HG03439 (cell line): ENCODE measurements around the gene RGS13.

ENCODE experiments used
- ATAC-seq: cut with Tn5 transposase; IDR thresholded peaks from one replicate; pipeline ENCODE4 v1.9.1; 2021; ENCODE audit warnings: mild to moderate bottlenecking, moderate library complexity; ENCODE audit not compliant: unreplicated experiment

RGS13 gene

DNA sequence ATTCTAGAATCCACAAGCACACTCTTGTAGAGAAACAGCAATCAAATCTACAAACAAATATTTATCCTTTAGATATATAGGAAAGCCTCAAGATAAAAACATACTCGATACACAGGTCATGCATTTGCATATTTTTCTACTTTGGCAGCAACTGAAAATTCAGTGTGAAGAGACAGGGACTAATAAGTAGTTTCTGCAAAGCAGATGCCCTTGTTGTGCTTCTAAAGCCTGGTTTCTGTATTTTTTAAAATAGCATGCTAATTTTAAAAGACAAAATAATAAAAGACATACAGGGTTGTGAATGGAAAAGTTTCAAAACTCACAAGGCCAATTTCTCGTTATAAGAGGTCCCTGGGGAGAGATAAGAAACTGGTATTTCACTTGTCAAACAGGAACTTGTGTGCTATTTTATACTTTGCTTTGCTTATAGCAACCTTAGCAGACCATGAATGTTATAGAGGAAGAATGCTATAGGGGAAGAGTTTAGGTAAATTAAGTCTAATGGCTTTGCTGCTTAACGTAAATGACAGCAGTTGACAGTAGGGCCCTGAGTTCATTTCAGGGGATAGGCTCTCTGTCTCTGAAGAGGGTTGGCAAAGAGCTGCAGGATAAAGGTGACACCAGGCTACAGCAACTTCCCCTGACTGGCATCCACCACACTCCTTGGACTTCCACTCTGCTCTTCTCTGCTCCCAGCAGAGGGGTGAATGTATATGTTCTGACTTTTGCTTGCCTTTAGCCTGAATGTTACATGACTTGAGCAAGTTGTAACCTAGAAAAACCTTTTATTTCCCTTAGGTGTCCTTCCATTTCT is 9.4 kb upstream of the RGS13 start:
- ATAC-seq: peak; percentile 83

DNA sequence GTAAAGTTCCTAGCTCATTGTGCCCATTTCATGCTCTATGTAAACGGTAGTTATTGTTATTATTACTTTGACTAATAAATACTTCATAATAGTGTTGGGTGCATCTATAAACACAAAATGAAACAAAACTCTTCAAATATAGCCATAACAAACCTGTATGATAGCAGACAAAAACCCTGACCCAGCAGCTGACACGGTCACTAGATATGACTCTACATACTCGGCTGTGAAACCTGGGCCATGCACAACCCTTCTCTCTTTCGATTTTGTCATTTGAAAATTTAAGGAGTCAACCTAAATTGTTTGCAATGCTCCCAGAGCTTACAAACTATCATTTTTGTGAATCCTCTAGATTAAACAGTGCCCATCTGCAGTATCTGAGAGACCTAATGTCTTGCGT is 8.0 kb upstream of the RGS13 start:
- ATAC-seq: peak; percentile 44

DNA sequence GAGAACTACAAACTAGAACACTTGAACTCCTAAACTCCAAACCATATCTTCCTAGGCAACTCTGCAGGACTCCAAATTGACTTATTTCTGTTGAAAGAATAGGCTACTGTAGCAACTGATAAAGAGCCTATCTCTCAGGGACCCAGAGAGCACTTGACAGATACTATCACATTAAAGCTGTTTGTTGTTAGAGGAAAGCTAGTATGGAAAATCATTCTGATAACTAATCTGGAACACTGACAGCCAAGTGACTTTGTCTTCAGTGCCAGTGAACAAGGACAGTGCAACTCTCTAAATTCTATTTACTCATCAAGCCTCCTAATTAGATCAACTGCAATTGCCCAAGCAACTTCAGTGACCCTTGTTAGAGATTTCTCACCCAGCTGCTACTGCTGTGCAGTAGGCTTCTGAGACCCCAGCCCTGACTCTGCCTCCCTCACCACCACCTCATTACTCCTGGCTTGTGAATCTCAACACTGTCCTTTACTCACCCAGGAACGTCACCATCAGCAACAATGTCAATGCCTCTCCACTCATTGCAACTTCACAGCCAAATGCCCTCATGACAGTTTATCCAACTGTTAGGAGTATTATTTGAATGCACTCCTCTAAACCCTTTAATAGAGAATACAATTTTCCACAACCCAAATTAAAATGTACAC is 7.4 kb upstream of the RGS13 start:
- no peak for ATAC-seq

DNA sequence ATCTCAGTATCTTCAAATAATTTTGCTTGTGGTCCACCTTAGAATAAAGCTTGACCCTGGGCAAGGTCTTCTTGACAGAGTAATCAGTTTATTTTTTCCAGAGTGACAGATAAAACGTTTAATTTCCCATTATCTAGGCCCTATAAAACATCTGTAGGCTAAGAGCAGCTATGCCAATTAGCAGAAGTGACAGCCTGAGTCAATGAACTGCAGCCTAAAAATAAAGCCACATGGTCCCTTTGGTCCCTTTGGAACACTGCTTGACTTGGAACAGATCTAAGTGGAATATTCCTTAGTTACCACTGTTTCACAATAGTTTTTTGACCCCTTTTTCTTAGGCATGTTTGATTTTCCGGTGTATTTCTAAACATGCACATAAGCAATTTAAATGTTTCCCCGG is 6.3 kb upstream of the RGS13 start:
- no peak for ATAC-seq

DNA sequence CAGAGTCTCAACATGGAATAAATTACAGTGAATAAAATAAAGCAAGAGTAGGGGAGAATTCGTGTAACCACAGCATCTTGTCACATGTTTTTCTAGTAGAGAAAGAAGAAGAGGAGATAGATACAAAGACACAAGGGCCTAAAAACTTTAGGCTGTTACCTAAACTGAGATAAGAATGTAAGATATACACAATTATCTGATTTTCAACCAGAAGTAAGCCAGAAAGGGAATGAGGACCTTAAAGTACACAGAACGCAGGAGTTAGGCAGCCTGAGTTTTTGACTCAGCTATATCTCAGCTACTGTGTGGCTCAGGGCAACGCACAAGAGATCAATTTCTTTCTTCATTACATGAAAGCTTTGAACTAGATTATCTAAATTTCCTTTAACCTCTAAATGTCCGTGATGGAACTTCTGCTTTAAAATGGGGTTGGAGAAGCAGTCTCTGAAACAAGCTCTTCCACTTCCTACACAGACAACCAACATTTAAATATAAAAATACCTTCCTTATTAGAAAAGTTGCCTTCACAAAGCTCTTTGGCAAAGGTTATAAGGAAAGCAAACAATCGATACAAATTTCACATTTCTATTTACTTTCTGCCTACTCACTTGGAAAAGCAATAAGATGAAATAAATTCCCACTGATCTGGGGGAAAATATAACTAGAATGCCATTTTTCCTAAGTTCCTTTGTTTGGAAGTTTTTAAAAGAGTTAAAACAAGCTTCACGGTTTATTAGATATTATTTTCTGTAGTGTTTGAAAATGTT is 5.2 kb upstream of the RGS13 start:
- no peak for ATAC-seq

DNA sequence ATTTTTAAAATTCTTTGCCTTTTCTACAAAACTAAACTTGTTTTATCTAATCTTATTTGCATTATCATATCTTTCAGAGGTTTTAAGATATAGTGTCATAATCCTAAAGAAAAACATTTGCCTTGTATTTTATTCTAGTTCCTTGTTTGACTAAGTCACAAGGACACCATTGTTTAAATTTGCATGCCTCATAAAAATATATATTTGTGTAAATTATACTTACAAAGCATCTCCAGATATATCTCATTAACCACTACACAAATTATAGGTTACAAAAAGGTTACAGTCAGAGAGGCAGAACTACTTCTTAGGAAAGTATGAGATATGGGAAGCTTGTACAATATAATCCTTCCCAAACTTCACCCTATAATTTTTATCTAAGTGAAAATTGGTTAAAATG is 4.2 kb upstream of the RGS13 start:
- ATAC-seq: no peak

DNA sequence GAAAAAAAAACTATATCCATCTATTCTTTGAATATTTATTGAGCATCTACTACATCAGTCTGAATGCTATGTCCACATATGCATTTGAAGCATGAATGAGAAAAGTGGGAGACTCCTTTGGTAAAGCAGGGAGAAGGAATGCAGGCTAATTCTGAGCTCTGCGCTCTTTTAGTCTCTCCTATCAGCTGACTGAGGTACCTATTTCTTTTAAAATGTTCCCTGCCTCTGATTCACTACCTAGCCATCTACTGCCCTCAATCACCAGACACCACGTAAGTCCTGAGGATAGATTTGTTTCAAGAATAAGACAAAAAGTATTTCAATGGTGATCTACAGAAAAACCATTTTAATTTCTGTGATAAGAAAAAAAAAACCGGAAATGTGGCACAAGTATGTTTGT is 3.8 kb upstream of the RGS13 start:
- no peak for ATAC-seq

DNA sequence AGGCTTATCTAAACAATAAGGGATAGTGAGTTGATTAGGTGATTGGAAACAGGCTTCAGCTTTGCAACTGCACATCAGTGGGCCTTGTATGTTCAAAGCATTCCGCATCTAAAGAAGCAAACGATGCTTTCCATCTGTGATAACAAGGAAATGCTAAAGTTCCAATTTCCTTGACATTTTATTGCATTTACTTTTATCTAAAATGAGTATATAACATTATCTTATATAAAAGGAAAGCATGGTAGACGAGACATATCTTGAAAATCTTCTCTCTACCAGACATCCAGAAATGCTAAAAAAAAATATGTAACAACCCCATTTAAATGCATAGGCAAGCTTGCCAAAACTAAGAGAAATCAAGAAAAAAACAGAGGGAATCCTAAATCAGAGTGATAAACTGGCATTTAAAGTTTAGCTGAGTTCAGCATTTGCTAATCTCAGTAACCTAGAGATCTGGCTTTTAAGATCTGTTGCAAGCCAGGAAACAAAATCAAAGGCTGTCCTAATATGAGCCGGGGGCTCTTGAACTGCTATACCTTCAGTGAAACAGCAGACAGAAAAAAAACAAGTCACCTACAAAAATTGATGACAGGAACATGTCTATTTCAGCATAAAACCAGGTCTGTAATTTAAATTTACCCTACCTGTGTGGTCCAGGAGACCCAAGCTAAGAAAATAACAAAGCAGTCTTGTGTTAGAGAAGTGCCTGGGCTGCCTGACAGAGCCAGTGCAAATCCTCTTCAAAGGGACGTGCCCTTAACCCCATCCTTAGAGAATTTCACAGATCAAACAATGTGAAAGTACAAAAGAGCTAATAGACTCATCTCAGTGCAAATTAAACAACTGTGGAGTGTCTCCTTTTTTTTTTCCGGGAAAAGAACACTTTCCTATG is 3.1 kb upstream of the RGS13 start:
- no peak for ATAC-seq

DNA sequence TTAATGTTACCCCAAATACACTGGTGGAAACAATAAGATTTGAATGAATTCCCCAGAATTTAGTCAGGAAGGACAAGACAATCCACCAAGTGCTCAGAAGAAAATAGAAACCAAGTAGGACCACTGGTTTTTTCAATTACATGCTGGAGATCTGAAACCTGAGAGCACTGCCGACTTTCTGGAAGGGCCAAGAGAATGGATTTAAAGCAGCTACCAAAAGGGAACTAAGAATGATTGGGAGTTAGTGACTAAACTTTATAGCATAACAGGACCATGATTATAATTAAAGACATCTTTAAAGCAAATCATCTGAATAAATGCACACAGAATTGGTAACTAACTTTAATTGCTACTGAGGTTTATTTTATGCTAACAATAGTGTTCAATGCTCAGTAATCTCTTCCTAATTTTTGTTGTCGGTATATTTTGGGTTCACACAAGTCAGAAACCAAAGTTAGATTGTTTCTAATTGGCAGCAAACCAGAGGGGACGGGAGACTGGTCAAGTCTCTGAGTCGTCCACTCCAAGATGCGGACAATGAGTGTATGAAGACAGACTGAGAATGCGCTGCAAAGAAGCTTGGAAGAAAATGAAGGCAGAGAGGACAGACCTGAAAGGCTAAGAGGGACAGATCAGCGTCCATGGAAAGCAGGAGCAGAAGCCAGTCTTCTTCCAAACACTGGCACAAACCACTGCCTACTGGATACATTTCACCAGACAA is 2.3 kb upstream of the RGS13 start:
- ATAC-seq: no peak

DNA sequence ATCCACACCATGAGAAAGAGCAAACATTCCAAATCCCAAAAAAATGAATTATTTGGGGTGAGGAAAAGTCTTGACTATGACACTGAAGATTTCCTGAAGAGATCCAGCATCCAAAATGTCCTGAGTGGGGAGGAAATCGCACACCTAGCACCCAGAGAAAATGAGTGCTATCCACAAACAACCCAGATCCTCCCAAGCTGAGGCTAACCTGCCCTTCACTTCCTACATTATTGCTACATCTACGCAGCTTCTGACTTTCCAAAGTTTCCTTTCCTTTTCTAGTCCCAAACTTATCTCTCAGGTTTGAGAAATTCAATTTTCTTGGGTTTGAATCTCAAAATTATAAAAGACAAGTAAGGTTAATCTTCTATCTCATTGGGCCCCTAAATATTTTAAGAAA is 906 bp upstream of the RGS13 start:
- ATAC-seq: no peak

DNA sequence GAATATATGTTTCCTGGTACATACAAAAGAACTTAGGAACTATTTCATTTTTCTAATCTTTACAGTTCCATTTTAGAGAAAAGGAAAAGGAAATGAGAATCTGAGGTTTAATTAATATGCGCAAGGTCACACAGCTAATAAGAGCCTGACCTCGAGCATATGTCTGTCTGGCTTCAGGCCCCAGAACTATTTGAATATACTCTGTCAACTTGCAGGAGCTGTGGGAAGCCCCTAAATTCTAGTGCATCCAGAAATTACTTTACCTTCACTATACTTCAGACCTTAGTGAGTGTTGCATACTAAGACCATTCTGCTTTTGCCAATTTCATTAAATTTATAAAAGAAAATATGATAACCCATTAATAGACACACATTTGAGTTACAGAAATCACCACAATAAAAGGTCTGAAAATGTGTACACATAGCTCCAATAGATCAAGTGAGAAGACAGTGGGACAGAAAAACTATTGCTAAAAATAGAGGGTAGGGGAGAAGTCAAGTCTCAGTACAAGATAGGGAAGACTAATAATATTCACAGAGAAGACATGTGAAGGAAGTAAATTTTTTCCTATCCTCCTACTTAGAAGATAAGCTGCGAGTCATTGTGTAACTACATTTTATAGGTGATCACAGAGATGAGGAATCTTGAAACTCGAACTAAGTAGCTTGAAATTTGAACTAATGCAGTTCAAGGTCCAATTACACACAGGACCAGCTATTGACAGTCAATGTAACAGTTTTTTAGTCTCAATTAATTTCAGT is 3.8 kb downstream of the RGS13 start:
- peak; percentile 84 for ATAC-seq

DNA sequence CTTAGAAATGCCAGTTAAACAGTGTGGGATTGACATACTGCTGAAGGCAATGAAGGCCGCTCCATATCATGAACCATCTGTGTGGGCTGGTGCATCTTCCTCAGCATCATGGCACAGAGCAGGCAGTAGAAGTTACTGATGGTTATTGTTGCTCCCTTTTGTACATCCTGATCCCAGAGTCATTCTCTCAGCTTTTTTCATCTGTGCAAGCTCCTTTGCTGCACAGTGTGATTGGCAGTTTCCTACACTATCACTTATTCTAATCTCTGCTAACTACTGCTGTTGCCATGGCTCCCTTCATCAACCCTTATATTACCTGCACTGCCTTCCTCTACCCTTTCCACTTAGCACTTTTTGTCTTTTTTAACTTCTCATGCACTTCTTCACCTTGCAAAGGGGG is 16.2 kb downstream of the RGS13 start:
- ATAC-seq: no peak

DNA sequence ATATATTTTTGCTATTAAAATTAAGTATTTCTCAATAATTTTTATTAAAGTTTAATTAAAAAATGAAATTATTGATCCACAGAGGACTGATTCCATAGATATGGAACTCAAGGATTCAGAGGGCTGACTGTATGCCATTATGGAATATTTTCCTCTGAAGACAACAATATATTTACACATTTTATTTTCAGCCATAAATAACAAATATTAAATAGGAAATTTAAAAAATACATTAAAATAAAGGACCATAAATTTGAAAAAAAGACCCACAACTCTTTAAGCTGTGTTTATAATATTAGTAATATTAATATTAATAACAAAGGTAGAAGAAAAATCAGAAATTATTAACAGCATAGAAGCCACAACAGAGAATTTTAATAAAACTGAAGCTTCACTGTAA is 18.2 kb downstream of the RGS13 start:
- no peak for ATAC-seq

DNA sequence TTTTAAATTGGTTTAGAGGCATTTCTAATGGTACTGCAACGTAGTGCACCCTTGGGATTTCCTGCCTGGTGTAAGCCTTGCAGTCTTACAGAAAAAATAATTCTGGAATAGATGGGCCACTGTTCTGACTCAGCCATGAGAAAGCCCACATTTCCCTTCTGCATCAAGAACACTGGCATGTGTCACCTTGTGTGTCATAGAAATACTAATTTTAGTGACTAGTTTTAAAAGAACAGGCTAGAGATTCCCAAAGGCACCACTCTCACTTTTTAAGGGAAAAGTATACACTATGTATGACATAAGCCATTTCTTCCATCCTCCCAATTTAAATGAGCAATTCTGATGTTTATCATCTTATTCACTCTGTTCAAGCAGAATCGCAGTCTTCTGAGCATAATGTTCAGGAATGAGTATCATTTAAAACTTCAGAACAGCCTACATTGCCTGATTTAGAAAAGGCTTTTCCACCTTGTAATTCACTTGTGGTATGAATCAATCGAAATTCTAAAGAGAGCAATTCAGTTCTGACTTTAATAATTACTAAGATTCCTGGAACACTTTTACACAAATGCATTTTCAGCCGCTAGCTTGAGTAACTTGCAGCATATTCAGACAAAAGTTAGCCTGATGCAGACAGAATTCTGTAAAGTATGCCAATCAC is 18.8 kb downstream of the RGS13 start:
- ATAC-seq: no peak

DNA sequence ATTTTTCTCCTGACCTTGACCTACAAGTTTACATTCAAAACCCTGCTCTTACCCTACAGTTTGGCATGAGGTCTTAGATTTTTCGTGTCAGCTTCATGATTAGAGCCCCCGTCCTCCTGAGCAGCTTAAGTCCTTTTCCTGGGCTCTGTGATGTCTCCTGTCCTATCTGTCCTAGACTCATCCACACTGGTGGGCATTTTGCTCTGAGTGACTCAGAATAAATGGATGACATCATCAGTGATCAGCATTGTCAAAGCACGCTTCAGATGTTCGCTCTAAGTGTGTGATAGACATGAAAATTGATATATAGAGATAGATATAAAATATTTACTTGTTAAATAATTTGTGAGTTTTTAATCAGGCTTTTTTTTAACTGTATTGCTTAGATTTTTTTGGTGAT is 21.8 kb downstream of the RGS13 start:
- no peak for ATAC-seq

DNA sequence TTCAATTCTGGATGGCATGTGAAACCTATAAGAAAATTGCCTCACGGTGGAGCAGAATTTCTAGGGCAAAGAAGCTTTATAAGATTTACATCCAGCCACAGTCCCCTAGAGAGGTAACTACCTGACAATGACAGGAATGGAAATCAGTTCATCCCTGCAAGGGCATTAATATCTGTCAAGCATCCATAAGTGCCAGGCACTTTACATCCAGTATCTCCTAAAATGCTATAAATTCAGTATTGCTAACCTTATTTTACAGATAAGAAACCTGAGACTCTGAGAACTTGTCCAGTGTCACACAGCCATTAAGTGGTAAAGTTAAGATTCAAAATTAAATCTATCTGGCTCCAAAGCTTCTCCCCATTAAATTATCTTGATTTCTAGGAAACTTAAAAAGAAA is 22.3 kb downstream of the RGS13 start:
- no peak for ATAC-seq

DNA sequence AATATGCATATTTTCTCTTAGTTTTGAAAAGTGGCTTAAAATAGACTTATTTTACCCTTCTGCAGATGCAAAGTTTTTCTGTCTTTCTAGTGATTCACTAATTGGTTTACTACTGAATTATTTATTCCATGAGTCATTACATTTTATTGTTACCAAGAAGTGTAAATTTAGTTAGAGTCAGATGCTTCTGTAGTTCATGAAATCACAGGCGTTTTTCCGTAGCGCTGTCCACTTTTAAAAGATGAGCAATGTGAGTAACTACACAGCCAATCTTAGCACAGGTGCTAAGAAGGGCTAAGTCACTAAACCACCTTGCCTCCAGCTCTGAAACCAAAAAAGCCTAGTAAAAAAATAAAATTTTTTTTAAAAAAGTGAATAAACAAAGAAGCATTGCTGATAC is 24.7 kb downstream of the RGS13 start:
- ATAC-seq: no peak

DNA sequence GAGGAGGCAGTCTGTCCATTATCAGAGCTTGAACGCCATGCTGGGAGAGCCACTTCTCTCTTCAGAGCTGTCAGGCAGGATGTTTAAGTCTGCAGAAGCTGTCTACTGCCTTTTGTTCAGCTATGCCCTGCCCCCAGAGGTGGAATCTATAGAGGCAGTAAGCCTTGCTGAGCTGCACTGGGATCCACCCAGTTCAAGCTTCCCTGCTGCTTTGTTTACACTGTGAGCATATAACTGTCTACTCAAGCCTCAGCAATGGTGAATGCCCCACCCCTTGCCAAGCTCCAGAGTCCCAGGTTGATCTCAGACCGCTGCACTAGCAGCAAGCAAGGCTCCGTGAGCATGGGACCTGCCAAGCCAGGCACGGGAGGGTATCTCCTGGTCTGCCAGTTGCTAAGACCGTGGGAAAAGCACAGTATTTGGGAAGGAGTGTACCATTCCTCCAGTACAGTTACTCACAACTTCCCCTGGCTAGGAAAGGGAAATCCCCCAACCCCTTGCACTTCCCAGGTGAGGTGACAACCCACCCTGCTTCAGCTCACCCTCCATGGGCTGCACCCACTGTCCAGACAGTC is 32.5 kb downstream of the RGS13 start:
- no peak for ATAC-seq

DNA sequence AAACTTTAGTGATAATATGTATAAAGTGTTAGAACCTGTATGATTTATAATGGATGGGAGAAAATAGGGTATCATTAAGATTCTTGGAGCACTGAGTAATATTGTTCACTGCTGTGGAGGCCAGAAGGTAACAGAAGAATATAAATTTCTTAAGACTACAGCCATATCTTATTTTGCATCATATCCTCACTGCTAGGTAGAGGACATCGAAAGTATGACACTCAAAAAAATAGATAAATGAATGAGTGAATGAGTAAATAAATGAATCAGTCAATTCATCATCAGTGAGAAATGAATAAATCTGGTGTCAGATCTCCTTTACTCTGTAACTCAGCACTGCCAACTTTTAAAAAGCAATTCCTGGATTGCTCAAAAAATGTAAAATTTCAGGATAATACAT is 33.2 kb downstream of the RGS13 start:
- ATAC-seq: no peak
